Hematopoietic multipotent progenitor cell (in vitro differentiated cells): ENCODE data around the gene TTF1. TPM values are rescaled to one million over a fixed set of nuclear protein-coding genes. Genes with fewer than 3 reads are reported as not detected.

Source experiments
- DNase-seq, 3 donors: peaks; one replicate each; pipeline ENCODE4 v3.0.0-alpha.2; 2011 to 2015; ENCODE audit warnings: low read depth in 2 of 3, low spot score in 2 of 3
- total RNA-seq: library from RNA; depleted of rRNA; stranded (reverse); fragments of >200 nt; gene quantifications from one replicate; pipeline ENCODE4 v1.2.3, GENCODE V29; 2012

Gene TTF1, protein sequence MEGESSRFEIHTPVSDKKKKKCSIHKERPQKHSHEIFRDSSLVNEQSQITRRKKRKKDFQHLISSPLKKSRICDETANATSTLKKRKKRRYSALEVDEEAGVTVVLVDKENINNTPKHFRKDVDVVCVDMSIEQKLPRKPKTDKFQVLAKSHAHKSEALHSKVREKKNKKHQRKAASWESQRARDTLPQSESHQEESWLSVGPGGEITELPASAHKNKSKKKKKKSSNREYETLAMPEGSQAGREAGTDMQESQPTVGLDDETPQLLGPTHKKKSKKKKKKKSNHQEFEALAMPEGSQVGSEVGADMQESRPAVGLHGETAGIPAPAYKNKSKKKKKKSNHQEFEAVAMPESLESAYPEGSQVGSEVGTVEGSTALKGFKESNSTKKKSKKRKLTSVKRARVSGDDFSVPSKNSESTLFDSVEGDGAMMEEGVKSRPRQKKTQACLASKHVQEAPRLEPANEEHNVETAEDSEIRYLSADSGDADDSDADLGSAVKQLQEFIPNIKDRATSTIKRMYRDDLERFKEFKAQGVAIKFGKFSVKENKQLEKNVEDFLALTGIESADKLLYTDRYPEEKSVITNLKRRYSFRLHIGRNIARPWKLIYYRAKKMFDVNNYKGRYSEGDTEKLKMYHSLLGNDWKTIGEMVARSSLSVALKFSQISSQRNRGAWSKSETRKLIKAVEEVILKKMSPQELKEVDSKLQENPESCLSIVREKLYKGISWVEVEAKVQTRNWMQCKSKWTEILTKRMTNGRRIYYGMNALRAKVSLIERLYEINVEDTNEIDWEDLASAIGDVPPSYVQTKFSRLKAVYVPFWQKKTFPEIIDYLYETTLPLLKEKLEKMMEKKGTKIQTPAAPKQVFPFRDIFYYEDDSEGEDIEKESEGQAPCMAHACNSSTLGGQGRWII
- total RNA-seq = 3.0 TPM

DNA sequence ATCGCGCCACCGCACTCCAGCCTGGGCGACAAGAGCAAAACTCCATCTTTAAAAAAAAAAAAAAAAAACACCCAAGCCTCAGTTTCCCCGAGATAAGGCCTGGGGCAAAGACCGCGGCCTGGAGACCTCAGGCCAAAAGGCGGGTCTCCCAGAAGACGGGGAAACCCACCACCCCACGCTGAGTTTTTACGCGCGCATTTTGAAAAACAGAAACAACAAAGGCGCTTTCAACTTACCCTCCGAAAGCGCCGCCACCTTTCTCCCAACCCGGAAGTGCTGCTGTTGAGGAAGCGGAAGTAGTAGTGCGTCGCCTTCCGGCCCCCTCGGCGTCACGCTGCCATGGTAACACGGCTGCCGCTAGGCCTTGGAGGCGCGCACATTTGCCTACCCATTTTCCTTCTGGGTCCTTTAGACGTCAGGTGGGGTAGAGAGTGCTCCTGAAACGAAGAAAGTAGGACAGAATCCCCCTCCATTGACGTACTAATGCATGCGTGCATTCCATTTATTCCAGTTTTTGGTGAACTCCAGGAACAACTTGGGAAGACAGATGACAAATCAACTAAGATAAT lies at the start of gene TTF1:
Gene TTF1 (minus strand): TSS at position 287 of the 569 bp plus-strand sequence. CDS start 4,019 bp downstream, outside the sequence.
- peak; percentile 82 to 97 (median 92) for DNase-seq

DNA sequence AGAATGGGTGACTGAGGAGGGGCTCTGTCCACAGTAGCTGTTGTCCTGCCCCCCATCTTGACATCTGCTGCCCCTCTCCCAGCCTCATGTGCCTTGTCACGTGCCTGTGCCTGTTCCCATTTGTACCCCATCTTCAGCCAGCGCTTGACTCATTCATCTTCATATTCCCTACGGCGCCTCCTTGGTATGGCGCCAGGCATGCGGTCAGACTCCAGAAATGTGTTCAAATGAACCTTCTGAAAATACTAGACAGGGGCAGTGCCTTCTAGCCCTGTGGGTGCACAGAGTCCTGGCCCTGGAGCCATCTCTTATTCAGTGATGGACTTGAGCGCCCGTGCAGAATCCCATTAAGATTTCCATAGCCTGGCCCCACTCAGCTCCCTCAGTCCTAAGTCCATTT lies 49.6 kb upstream of the TTF1 start:
- DNase-seq = no peak

DNA sequence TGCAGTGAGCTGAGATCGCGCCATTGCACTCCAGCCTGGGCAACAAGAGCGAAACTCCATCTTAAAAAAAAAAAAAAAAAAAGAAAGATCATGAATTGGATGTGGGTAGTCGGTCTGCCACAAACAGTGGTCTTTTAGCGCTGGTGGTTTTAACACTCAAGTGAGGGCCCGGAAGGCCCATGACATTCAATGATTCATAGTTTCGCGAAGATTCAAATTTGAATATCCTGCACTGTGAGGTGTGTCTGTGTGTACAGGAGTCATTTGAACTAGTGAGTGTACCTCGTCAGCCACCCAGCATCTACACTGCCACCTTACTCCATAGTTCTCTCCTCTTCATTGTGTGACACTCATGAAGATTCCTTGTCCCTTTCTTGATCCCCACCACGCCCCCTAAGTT lies 44.6 kb upstream of the TTF1 start:
- DNase-seq = peak in 1 of 3 donors; percentile 4

DNA sequence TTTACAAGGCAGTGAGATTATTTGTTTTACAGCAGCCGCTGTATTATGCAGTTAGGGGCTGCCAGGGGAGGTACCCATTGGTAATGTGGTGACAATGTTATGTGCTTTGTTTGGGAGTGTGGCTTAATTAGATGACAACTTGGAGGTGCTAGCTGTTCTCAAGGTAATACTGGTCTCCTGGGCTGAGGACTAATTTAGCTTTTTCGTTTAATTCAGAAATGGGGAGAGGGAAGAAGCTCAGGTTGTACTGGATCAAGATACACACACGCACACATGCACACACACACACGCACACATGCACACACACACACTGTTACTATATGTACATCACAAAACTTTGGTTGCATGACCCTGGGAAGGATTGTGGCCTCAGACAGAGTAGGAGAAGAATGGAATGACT lies 41.3 kb upstream of the TTF1 start:
- no peak for DNase-seq

DNA sequence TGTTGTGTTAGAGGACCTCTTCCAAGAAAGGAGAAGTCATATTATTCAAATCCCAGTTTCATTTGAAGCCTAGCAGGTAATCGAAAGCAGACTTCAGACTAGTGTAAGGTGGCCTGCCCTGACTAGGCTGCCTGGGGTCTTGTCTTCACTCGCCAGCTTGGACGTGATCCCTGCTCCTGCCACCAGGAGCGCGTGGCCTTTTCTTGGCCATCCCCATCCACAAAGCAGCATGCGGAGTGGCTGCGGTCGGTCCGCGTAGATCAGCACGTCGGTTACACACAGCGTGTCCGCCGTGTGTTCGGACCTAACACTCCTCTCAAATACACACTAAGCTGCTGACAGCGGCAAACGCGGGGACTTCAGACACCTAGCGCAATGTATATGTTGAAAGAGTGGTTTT lies 40.7 kb upstream of the TTF1 start:
- peak in 1 of 3 donors; percentile 7 for DNase-seq

DNA sequence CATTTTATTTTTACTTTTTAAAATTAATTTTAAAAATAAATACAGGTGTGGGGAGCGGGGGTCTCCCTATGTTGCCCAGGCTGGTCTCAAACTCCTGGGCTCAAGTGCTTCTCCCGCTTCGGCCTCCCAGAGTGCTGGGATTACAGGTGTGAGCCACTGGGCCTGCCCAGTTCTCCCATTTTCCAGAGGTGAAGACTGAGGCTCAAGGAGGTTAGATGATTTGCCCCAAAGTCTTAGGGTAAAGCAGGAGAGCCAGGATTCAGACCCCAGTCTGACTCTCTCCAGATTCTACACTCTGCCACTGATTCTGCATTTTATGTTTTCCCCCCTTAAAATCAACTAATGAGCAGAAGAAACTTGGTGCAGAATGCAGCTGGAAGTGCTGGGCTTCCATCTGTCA lies 40.2 kb upstream of the TTF1 start:
- no peak for DNase-seq

DNA sequence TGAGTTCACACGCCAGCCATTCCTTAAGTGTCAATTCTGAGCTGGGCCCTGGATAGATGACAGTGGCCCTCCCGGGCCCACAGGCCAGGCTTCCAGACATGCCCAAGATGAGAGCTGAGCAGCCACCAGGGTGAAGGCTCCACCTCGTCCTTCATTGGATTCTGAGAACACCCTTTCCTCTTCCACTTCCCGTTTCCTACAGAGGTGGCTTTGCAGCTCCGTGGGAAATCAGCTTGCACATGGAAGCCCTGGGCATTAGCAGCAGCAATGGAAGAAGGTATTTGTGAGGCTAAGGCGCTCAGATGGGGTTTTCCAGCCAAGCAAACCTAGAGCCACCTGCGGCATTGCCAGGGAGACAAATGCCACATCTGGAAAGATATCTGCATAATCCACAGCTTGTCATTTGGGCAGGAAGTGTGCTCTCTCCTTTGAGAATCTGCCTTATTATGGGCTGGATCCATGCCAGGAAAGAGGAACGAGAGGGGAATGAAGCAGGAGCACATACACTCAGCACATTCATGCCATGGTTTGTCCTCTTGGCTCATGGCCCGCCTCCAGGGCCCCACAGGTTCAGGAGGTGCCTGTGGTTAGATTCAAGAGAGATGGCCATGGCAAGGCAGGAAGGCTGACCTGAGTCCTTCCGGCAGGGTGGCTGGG lies 37.4 kb upstream of the TTF1 start:
- peak in 1 of 3 donors; percentile 36 for DNase-seq

DNA sequence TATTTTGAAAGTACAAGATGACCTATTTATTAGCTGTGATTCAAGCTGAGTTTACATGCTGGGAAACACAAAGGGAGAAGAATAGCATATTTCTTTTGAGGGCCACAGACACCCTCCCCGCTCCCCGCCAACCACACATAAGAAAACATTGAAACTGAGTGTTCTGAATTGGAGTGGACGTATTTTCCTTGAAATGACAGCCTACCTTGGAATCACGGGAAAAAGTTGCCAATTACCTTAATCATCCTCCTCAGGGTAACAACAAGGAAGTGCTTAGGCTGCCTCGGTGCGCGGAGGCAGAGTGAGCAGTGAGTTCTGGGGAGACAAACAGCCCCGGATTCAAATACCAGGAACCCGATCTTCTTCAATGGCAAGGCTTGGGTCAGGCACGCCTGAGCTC lies 34.8 kb upstream of the TTF1 start:
- DNase-seq = no peak

DNA sequence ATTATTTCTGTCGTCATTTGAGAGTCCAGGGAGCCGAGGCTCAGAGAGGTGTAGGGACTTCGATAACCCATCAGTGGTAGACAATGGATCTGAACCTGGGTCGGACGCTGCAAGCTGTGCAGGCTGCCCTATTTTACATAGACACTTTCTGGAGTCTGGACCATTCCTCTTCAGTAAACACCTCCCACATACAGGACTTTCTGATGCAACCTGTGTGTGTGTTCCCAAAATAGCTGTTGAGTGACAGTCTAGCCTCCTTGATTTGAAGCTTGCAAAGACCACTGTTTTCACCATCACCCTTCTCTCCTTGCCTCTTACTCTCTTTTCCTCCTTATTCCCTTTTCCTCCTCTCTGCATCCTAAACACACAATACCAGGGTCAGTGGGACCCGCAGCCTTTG lies 34.1 kb upstream of the TTF1 start:
- no peak for DNase-seq

DNA sequence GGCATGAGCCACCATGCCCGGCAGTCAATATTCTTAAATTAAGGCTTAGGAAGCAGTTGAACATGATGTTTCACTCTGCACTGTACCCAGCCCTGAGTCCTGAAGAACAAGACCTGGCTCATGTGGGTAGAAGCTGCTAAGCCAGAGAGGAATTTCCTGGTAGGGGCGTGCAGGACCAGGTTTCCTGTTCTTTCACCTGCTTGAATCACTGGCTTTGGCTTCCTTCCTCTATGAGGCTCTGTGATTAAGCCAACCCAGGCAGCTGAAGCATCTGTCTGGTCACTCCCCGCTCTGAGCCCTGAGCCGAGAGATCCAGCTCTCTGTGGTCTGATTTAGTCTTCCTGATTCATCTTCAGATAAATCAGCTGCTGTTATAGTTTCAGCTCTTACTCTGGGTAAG lies 32.5 kb upstream of the TTF1 start:
- DNase-seq = no peak

DNA sequence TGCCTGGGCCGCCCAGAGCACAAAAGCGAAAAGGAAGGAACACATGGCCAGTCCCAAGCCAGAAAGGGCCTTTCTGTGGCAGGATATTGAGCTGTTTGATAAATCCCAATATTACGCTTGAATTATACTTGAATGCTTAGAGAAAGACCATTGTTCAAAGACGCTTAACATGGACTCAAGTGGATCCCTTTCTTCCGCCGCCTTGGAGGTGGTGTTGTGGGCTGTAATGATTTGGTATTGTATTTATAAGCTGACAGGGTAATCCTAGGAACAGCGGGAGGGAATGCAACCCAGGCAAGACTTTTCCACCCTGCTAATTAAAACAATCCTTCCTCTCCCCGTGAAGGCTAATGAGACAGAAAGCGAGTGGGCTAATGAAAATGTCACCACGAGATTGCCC lies 28.2 kb upstream of the TTF1 start:
- no peak for DNase-seq

DNA sequence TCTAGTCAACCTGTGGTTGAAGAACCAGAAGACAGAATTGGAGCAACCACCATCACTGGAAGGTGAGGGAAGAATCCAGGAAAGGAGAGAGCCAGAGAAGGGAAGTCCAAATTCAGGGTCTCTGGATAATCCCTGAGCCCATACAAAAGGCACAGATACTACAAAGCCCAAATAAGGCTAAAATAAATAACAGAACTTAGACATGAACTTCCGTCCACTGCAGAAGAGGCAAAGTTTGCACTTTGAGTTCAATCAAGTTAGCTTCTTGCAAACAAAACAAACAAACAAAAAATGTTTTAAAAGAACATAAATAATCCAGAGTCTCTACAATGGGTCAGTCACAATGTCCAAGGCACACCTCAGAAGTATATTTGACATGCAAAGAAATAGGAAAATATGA lies 24.4 kb upstream of the TTF1 start:
- no peak for DNase-seq

DNA sequence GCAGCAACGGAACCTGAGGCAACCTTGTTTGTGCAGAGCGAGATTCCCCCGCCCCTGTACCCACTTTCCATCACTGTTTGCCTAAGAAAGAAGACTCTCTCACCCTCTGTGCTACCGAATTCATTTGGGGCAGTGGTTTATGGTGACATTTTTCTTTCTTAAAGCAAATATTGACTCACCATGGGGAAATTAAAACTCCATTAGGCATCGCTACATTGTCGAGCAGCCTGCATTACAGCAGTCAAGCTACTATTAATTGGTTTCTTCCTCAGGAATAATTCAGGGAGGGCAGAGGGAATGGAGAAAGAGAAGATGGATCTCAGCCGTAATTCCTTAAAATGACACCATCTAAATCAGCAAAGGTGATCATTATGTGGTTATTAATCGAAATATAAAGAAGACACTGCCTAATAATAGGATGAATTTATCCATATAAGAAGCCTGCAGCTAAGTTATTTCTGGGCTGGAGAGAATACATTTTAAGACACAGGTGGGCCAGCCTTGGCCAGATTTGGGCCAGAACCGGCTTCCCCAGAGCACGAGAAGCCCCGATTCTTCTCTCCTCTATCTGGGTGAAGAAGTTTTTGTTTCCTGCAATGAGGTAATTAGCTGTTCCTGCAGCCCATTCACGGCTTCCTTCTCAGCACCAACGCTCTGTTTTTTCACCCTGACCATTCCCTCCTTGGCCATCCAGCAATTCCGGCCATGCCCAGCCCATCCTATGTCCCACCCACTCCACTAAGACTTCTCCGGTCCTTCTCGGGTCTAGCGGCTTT lies 20.2 kb upstream of the TTF1 start:
- DNase-seq = no peak

DNA sequence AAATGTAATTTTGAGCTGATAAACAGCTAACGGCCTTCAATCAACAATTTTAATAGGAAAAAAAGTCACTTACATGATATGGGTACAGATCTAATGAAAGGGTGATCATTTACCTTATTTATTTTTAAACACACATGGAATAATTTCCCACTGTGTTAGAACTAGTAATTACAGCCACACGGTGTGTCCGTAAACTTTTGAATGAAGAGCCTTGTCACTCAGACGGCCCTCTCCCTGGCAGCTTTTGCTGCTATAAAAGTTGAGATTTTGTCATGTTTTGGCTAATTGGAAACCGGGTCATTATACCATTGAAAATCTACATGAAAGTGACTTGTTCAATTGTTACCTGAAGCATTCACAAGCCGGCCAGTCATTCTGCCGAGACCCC lies 19.0 kb upstream of the TTF1 start:
- no peak for DNase-seq

DNA sequence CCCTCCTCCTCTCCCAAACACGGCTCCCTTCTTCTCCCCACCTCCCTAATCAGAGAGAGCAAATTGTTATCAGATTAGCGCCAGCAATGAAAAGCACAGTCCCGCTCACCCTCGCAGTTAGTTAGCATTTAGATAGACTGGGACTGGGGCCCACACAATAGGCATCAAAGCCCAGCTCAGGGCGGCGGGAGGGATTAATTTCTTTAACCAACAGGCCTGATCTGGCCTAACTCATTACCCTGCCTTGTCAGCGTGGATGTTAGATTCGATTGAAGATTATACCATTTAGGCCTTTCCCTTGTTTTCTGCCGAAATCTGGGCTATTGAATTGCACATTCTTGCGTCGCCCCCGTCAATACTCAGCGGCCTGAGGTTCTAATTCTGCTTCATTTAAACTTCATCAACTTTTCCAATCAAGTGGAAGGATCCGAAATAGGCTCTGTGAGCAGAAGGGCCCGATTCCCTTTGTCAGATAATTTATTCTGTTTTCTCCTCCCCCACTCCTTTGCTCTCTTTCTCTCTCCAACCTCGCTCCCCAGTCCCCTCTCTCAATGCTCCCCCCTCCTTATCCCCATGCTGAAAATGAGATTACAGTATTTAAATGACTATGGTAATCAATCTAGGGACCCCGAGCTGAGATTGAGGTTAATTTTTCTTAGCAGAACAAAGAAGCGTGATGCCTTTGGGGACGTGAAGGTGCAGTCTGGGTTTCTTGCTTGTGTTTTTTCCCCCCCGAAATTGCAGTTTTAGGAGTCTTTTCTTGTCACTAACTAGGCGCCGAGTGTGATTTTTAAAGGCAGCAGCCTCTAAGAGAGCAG lies 18.4 kb upstream of the TTF1 start:
- DNase-seq = no peak

DNA sequence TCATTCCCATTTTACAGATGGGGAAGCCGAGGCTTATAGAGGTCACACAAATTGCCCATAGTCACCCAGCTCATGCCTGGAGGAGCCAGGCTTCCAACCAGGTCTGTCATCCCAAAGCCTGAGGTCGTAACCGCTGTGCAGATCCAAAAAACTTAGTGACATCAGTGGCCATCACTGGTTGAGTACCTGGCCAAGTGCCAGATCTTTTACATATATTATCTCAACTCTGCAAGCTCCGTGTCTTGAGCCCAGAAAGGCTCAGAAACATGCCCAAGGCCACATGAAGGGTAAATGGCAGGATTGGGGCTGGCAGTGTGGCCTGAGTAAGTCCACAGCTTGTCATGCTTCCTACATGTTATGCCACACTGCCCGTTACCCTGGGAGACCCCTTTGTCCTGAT lies 16.9 kb upstream of the TTF1 start:
- no peak for DNase-seq

DNA sequence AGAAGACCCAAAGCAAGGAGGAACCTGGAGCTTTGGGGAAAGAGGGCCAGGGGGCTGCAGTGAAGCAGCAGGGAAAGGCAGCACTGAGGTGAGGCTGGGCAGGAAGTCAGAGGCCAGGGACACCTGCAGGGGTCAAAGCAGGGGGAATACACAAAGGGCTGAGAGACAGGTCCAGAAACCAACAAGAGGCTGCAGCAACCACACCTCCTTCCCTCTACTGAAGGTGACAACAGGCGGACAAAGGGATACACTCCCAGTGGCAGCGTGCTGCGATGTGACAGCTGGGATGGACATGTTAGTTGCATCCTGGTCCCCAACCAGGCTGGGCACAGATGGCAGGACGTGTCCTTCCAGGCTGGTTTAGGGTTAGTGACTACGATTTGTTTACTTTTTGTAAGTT lies 15.9 kb upstream of the TTF1 start:
- DNase-seq = no peak

DNA sequence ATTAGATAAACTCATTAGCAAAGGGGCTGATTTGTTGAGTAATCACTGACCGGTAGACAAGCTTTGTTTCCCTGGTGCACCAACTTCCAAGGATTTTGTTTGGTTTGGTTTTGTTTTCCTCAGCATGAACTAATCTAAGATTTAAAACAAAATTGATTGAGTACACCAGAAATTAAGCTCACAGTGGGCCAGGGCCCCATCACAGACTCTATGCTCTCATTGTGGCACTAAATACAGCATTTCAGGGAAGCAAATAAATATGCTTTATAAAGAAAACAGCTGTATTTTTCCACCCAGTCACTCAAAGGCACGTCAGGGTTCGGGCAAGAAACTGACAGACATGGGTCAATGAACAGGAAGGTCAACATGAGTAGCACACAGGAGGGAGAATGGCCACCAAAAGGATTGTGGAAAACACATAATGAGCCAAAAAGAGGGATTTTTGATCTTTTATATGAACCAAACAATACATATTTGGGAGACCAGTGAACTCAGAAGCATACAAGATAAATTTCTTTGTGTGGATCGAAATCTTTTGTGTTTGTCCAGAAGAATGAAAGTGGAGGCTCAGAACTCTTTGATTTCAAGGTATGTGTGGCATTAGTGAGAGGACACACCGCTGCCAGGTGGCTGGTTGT lies 12.2 kb upstream of the TTF1 start:
- no peak for DNase-seq

DNA sequence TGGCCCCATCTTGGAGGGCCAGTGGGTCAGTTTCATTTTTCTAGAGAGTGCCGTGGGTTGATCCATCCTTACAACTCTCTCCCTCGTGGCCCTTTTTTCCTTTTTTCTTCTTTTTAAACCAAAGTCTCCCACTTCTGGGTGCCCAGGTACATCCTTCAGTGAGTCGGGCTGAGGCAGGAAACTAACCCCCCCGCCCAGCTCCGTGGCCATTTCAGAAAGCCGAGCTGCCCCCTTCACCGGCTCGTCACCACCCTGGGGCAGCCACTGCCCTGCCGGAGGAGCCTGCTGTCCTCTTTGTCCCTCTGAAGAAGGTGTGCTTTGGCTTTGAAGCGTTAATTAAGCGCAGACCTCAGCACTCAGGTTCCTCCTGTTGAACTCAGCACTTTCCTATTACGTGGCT lies 8.5 kb upstream of the TTF1 start:
- DNase-seq = no peak
